Astrocyte of the spinal cord (primary cell): Measurements from ENCODE around the gene SMC1B.
"Not testable (repeated sequence)": the region's sequence is repeated elsewhere in the genome, so short reads cannot be mapped to it uniquely, and the experiment has no call there.

Experiments
- DNase-seq: peaks from one replicate; pipeline ENCODE4 v3.0.0; 2011; ENCODE audit warnings: low read depth, low spot score
- H3K4me3 ChIP-seq: 2 replicates; pipeline ENCODE4 v1.5.1; 2011; ENCODE audit warnings: low read depth, mild to moderate bottlenecking, low read length, moderate library complexity
- in situ Hi-C: cut with HindIII; loops from 2 replicates; pipeline ENCODE4 v1.10.0; 2017; ENCODE audit warnings: low sequenced_read_pairs
- TF ChIP-seq, protein P1 (sequence below): IDR thresholded peaks from 2 replicates; pipeline ENCODE4 v1.5.1; 2012; ENCODE audit warnings: low read depth, mild to moderate bottlenecking, low read length, inconsistent platforms

SMC1B gene

DNA sequence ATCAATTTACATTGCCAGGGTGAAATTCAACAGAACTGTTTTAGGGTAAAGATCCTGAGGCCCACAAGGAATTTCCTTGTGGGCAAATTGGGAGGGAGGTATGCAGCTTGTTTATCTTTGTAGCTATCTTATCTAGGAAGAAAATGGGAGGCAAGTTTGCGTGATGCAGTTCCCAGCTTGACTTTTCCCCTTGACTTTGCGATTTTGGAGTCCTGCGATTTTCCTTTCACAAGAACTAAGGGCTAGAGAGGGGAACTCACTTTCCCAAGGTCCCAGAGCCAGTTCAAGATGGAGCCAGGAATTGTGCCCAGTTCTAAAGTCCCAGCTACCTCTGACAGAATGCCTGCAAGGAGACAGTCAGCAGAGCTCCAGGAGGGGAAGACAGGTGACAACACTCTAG lies 30.8 kb upstream of the SMC1B start:
- no peak overlapping the region for H3K4me3 ChIP-seq
- TF ChIP-seq, protein P1, sequence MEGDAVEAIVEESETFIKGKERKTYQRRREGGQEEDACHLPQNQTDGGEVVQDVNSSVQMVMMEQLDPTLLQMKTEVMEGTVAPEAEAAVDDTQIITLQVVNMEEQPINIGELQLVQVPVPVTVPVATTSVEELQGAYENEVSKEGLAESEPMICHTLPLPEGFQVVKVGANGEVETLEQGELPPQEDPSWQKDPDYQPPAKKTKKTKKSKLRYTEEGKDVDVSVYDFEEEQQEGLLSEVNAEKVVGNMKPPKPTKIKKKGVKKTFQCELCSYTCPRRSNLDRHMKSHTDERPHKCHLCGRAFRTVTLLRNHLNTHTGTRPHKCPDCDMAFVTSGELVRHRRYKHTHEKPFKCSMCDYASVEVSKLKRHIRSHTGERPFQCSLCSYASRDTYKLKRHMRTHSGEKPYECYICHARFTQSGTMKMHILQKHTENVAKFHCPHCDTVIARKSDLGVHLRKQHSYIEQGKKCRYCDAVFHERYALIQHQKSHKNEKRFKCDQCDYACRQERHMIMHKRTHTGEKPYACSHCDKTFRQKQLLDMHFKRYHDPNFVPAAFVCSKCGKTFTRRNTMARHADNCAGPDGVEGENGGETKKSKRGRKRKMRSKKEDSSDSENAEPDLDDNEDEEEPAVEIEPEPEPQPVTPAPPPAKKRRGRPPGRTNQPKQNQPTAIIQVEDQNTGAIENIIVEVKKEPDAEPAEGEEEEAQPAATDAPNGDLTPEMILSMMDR = no peak
- in situ Hi-C loops = no loop called here
- DNase-seq = no peak

- no peak overlapping the region for H3K4me3 ChIP-seq
- in situ Hi-C loops = no loop called here
- no peak for DNase-seq
- TF ChIP-seq, protein P1 = no peak
Observed at GRCh38 chr22:45442116-45442515, 28.7 kb upstream of the SMC1B start.

GRCh38 chr22:45441138-45441537 lies 27.7 kb upstream of the SMC1B start:
- in situ Hi-C loops = no loop called here
- H3K4me3 ChIP-seq = no peak overlapping the region
- TF ChIP-seq, protein P1 = peak; percentile 86
- peak; percentile 64 for DNase-seq

- DNase-seq, H3K4me3 ChIP-seq, in situ Hi-C loops: not testable (repeated sequence)
Observed at GRCh38 chr22:45440688-45441087, 27.3 kb upstream of the SMC1B start.

DNA sequence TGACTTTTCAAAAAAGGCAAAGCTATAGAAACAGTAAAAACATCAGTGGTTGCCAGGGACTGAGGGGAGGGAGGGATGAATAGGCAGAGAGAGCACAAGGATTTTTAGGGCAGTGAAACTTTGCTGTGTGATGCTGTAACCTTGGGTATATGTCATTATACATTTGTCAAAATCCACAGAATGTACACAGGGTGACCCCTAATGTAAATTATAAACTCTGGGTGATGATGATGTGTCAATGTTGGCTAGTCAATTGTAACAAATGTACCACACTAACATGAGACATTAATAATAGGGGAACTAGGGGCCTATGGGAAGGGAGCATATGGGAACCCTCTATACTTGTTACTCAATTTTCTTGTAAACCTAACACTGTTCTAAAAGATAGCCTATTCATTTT lies 24.9 kb upstream of the SMC1B start:
- DNase-seq = no peak
- in situ Hi-C loops = no loop called here
- no peak overlapping the region for H3K4me3 ChIP-seq
- TF ChIP-seq, protein P1 = no peak

GRCh38 chr22:45436871-45437517 lies 23.6 kb upstream of the SMC1B start:
- in situ Hi-C loops, DNase-seq, H3K4me3 ChIP-seq: not testable (repeated sequence)

DNA sequence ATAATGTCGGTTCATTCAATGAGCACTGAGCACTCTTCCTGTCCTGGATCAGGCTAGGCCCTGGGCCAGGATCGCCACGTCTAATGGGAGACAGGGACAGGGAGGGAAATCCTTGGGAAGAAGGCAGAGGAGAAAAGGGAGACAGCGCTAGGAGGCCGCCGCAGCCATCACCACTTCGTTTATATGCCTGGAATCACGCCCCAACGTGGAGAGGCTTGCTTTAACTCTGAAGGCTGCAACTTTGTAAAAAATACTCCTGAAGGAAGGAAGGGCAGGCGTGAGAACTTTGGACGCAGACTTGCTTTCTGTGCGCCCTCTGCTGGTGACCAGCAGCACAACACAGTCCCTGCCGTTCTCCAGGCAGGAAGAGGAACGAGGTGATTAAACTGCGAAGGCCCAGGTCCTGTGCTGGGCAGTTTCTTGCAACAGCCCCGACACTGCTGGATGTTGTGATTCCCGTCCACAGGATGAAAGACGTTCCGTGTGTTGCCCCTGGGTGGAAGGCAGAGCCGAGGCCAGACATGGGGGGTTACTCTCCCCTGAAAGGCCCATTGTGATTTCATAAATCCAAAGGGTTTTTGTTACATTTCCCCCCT lies 22.2 kb upstream of the SMC1B start:
- DNase-seq = peak; percentile 90
- no peak overlapping the region for H3K4me3 ChIP-seq
- in situ Hi-C loops = no loop called here
- TF ChIP-seq, protein P1 = peak; percentile 97
